ENCODE data around the gene PTH1R.

DNA sequence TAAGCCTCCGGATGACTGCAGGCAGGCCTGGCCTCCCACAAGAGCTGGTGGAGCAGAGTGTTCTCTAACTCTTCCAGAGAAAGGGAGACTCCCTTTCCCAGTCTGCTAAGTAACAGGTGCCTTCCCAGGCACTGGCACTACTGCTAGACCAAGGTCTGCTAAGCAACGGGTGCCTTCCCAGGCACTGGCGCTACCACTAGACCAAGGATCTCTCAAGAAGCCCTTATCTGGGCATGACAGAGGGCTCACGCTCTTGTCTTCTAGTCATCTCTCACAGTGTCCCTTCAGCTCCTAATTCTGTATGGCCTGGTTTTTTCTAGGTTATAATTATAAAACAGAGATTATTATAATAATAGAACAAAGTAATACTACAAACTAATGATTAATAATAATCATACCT is 42.0 kb upstream of the PTH1R start:
- TF ChIP-seq, protein P1, sequence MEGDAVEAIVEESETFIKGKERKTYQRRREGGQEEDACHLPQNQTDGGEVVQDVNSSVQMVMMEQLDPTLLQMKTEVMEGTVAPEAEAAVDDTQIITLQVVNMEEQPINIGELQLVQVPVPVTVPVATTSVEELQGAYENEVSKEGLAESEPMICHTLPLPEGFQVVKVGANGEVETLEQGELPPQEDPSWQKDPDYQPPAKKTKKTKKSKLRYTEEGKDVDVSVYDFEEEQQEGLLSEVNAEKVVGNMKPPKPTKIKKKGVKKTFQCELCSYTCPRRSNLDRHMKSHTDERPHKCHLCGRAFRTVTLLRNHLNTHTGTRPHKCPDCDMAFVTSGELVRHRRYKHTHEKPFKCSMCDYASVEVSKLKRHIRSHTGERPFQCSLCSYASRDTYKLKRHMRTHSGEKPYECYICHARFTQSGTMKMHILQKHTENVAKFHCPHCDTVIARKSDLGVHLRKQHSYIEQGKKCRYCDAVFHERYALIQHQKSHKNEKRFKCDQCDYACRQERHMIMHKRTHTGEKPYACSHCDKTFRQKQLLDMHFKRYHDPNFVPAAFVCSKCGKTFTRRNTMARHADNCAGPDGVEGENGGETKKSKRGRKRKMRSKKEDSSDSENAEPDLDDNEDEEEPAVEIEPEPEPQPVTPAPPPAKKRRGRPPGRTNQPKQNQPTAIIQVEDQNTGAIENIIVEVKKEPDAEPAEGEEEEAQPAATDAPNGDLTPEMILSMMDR (IDR thresholded peaks at IDR 0.05; ENCODE audit: low read depth, low read length): no peak
- TF ChIP-seq MAX (IDR thresholded peaks at IDR 0.05; ENCODE audit: low read depth, low read length): no peak

Measured in NB4 (cell line).